Esophagus squamous epithelium (tissue), 4 donors: ENCODE measurements around the gene HERC2.
"Not testable (repeated sequence)": the region's sequence is repeated elsewhere in the genome, so short reads cannot be mapped to it uniquely, and the experiment has no call there.

Source experiments
- POLR2A ChIP-seq, 4 donors: fragments of 450-650 bp; IDR thresholded peaks; one replicate each; pipeline ENCODE4 v1.6.1; 2017; ENCODE audit warnings: antibody characterized with exemption in 4 of 4, mild to moderate bottlenecking in 4 of 4, moderate library complexity in 3 of 4
- TF ChIP-seq, protein P1 (sequence below), 6 experiments: fragments of 450-650 bp in 4 of 6; fragments of 200-600 bp in 2 of 6; sonication (generic) in 2 of 6; IDR thresholded peaks; one replicate each; pipeline ENCODE4 v1.5.1; 2016 to 2019; ENCODE audit warnings: antibody characterized with exemption in 6 of 6, mild to moderate bottlenecking in 4 of 6, moderate library complexity in 4 of 6

DNA sequence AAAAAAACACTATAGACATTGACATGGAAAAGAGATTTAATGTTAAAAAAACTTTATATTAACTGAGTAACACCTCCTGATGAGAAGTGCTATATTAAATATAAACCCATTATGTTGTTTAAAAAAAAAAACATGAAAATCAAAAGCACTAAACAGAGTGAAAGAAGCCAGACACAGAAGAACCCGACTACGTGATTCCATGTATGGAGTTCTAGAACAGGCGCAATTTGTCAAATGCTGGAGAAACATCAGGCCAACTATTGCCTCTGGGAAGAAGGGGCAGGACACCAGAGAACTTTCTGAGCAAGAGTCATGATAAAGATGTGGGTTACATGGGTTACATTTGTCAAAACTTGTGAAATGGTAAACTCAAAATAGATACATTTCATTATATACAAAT lies 24.5 kb downstream of the HERC2 start:
- TF ChIP-seq, protein P1, sequence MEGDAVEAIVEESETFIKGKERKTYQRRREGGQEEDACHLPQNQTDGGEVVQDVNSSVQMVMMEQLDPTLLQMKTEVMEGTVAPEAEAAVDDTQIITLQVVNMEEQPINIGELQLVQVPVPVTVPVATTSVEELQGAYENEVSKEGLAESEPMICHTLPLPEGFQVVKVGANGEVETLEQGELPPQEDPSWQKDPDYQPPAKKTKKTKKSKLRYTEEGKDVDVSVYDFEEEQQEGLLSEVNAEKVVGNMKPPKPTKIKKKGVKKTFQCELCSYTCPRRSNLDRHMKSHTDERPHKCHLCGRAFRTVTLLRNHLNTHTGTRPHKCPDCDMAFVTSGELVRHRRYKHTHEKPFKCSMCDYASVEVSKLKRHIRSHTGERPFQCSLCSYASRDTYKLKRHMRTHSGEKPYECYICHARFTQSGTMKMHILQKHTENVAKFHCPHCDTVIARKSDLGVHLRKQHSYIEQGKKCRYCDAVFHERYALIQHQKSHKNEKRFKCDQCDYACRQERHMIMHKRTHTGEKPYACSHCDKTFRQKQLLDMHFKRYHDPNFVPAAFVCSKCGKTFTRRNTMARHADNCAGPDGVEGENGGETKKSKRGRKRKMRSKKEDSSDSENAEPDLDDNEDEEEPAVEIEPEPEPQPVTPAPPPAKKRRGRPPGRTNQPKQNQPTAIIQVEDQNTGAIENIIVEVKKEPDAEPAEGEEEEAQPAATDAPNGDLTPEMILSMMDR (IDR thresholded peaks at IDR 0.05), result not testable (repeated sequence)
- TF ChIP-seq POLR2A (IDR thresholded peaks at IDR 0.05), result not testable (repeated sequence)
